NCI-H1436 treated with DMSO at 0.1 percent for 48 hours (cell line): ENCODE data around the gene SAMD10.
"Not testable (repeated sequence)": the region's sequence is repeated elsewhere in the genome, so short reads cannot be mapped to it uniquely, and the experiment has no call there.

Experiments used
- DNase-seq: peaks from one replicate; lab custom pipeline; 2025; lab: John Stamatoyannopoulos, UW

SAMD10 gene

DNA sequence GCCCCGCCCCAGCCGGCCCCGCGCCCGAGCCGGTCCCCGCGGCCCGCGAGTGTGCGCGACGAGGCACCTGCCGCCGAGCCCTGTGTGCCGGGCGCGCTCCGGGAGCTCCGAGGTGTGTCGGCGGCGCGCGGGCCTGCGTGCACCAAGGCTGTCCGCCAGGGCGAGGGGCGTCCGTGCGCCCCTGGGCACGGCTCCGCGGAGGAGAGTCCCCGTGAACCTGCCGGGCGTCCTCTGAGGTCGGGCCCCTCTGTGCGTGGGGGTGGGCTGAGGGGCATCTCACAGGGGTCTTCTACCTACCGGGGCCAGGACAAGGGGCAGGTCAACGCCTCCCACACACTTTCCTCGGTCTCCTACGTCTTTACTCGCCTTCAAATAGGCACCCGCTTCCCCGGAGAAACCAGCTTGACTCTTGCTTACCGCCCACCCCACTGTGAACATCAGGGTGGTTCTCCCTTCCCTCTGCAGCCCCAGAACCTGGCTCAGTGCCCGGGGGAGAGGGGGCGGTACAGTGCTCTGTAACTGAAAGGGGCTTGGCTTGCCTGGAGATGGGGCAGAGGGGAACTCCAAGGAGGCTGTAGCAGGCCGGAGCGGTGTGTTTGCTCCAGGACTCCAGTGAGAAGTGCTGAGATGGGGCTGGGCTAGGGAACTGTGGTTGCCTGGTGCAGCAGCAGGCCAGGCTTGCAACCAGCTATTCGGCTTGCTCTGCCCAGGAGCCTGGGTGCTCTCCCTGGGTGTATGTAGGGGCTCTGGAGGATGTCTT lies at the start of gene SAMD10:
SAMD10 (minus strand) TSS at position 86 of the 760 bp plus-strand sequence. CDS start 175 bp downstream, outside the sequence.
- no peak for DNase-seq

DNA sequence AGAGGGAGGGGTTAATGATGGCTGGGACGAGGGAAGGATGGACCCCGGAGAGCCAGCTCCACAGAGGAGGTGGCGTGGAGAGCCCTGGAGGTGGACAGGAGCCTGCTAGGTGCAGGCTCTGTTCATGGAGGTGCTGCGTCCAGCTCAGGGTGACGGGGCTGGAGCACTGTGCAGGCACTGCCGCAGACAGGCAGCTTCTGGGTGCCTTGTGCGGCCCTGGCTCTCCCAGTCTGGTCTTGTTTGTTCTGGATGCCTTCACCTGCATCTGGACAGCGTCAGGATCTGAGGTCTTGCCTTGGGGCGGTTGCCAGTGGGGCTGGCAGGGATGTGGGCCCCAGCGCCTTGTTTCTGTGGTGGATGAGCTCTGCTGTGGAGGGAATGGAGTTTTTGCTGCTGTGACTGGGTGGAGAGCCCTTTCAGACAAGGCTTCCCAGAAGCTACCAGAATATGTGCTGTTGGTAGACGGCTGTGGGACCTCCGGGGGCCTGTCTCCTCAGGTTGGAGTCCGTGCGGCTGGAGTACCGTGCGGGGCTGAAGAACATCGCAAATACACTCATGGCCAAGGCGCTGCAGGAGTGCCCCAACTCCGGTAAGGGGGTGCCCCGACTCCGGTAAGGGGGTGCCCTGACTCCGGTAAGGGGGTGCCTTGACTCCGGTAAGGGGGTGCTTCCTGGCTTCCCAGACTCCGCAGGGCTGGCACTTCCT lies 48.7 kb upstream of the SAMD10 start:
- DNase-seq, result no peak

DNA sequence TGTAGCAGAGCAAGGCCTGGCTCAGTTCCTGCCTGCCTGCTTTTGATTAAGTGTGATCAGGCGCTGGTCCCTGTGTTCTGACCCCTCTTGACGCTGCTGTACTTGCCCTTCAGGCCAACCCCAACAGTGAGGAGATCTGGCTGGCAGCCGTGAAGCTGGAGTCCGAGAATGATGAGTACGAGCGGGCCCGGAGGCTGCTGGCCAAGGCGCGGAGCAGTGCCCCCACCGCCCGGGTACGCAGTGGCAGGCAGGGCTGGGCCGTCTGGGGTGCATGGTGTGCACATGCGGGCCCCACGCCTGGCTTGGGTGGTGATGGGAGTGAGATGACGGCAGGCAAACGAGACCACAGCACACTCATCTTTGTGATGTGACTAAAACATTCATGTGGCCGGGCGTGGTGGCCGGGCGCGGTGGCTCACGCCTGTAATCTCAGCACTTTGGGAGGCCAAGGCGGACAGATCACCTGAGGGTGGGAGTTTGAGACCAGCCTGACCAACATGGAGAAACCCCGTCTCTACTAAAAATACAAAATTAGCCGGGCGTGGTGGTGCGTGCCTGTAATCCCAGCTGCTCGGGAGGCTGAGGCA lies 46.5 kb upstream of the SAMD10 start:
- no peak for DNase-seq

DNA sequence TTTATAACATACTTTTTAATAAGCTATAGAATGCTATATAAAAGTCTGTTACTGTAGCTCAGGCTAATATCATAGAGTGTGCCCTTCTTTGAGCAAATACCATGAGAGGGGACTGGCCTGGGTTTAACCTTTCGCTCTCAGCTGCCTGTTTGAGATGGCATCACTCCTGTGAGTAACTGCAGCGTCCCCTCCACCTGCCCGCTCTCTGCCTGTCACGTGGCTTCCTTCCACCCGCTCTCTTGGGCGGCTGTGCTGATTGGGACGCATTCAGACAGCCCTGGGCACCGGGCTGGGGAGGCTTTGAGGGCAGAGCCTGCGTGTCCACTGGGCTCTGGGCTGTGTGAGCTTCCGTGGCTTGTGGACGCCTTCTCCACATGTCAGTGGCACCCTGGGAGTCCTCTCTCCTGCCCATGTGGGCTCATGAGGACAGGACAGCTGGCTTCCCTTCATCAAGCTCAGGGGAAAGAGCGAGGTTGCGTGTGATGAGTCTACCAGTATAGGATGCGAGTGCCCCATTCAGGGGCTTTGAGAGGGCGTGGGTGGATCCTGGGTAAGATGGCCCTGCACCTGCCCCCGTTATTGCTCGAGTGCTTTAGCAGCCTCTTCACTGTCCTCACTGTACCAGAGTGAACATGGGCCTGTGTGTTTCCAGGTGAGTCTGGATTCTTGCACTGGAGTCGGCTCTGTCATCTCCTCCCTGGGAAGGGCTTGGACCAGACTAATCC lies 45.8 kb upstream of the SAMD10 start:
- DNase-seq, result no peak

DNA sequence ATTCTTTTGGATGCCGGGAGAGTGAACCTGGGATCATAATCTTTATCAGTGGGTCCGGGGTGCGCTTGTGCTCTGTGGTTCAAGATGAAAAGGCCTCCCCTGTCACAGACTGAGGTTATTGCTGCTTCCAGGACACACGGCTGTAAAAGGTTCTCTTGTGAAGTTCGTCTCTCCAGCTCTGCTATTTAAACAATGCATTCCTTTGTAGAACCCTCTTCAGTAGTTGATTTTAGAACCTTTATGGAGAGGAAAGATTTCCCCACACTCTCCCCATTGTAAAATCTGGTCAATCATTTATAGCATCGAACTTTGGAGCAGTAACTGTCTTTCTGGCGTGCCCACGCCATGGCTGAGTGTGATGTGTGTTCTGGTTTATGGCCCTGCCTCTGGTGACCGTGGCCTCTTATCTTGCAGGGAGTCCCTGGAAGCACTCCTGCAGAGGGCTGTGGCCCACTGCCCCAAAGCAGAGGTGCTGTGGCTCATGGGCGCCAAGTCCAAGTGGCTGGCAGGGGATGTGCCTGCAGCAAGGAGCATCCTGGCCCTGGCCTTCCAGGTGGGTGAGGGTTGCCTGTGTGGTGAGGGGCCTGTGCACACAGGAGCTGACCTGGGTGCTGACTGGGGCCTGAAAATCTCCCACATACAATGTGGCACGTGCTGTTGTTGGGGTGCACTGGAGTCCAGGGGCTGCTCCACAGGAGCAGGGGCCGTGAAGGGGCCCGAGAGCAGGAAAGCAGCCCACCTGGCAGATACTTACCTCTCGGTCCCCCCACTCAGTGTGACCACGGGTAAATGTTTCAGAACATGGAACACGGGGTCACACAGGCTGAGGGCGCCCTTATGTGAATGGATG lies 44.9 kb upstream of the SAMD10 start:
- DNase-seq, result no peak

DNA sequence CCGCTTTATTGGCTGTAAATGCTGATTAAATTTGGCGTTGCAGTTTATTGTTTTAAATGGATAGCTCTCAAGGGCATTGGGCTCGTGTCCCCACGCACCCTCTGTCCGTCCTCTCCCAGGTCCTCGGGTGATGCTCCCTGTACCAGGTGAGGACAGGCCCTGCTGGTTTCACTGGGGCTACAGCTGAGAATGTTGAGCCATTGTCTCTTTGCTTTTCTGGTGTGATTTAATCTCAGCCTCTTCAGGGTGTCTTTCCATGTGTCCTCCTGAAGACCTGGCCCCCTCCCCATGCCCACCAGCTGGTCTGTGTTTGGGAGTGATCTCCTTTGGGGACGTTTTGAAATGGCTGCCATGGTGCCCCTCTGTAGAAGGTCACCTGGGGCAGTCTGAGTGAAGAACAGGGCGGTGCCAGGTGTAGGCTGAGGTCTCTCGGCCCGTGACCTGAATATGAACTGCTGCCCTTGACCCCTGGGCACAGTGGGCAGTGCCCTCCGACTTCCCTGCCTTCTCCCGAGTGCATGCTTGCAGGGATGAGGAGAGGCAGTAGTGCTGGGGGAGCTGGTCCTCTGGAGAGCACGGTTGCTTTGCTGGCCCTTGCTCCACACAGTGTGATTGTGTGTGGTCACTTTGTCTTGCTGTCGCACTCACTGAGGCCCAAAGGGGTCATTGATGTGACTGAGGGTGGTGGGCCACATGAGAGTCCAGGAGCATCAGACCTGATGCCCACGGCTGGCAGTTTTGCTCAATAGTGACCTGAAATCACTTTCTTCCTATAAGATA lies 44.1 kb upstream of the SAMD10 start:
- DNase-seq, result no peak

DNA sequence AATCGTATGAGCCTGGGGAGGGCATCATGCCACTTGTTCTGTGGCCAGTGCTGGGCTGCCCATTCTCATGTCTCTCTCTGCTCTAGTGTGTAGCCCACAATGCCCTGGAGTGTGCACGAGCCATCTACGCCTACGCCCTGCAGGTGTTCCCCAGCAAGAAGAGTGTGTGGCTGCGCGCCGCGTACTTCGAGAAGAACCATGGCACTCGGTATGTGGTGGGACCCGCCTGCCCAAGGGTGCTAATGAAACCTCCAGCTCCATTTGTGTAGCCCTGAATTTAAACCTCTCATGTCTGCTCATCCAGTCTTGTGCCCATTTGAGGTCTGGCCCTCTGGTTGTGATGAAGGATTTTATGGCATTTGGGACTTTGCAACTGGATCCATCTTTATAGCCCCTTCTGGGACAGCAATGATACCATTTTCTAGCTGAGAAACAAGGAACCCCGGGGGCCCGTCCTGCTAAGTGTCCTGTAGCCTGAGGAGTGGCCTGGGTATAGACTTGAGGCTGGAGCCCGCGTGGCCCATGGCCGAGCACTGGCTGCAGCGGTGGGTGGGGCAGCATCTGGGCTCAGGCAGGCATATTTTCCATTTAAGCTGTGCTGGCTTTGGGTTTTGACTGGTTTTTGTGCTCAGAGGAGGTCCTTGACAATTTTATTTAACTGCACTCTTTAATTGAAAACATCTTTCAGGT lies 43.4 kb upstream of the SAMD10 start:
- DNase-seq, result no peak

DNA sequence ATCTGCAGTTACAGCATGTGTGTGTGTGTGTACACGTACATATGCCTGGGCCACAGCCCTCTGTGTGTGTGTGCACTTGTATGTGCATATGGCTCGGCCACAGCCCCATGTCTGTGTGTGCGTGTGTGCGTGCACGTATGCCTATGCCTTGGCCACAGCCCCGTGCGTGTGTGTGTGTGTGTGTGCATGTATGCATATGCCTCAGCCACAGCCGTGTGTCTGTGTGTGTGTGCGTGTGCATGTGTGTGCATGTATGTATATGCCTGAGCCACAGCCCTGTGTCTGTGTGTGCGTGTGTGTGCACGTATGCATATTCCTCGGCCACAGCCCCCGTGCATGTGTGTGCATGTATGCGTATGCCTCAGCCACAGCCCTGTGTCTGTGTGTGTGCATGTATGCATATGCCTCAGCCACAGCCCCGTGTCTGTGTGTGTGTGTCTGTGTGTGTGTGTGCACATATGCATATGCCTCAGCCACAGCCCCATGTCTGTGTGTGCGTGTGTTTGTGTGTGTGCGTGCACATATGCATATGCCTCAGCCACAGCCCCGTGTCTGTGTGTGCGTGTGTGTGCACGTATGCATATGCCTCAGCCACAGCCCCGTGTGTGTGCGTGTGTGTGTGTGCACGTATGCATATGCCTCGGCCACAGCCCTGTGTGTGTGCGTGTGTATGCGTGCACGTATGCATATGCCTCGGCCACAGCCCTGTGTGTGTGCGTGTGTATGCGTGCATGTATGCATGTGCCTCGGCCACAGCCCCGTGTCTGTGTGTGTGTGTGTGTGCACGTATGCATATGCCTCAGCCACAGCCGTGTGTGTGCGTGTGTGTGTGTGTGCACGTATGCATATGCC lies 41.9 kb upstream of the SAMD10 start:
- no peak for DNase-seq

DNA sequence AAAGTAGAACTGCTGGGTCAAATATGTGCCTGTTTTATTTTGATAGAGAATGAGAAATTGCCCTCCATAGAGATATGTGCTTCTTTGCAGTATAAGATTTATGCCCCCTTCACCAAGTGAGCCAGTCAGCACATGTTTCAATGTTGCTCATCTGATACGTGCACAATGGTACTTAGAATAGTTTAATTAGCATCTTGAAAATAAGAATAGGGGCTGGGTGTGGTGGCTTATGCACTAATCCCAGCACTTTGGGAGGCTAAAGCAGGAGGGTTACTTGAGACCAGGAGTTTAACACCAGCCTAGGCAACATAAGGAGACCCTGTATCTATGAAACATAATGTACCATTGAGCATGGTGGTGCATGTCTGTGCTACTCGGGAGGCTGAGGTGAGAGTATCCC lies 36.2 kb upstream of the SAMD10 start:
- no peak for DNase-seq

DNA sequence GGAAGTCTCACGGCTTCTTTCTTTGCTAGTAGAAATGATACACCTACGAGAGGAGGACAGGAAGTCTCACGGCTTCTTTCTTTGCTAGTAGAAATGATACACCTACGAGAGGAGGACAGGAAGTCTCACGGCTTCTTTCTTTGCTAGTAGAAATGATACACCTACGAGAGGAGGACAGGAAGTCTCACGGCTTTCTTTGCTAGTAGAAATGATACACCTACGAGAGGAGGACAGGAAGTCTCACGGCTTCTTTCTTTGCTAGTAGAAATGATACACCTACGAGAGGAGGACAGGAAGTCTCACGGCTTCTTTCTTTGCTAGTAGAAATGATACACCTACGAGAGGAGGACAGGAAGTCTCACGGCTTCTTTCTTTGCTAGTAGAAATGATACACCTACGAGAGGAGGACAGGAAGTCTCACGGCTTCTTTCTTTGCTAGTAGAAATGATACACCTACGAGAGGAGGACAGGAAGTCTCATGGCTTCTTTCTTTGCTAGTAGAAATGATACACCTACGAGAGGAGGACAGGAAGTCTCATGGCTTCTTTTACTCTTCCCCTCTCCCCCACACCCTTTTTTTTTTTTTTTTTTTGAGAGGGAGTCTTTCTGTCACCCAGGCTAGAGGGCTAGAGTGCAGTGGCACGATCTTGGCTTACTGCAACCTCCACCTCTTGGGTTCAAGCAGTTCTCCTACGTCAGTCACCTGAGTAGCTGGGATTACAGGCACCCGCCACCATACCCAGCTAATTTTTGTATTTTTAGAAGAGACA lies 33.1 kb upstream of the SAMD10 start:
- not testable (repeated sequence) for DNase-seq

DNA sequence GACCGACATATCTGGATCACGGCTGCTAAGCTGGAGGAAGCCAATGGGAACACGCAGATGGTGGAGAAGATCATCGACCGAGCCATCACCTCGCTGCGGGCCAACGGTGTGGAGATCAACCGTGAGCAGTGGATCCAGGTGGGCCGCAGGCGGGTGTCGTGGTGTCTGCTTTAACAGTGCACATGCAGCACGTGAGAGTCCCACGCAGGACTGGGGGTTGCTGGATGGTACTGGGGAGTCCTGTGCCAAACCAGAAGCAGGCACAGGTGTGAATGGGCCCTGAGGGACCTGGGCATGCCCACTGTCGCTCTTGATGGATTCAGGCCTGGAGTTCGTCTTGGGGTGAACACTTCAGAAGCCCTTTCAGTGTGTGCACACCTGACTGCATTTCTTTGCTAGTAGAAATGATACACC lies 31.9 kb upstream of the SAMD10 start:
- no peak for DNase-seq

DNA sequence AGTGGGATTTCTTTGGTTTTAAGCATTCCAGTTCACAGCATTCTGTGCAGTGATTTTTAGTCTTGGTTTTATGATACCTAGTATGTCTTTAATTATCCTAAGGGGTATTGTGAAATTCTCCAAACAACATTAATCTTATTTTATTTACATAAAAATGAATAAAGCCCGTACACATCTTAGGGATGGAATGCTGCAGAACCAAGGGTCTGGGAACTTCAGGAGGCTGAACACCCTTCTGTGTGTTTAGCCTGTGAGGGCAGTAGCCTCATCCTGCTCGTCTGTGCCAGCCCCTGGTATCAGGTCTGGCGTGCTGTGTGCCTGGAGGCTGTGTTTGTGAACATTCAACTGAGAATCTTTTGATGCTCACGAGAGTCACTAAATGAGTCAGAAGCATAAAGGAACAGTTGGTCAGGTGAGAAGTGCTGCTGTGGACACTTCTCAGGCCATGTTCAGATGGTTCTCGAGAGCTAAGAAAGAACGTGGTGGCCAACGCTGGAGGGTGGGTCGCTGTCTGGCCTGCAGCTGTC lies 31.3 kb upstream of the SAMD10 start:
- DNase-seq, result no peak

DNA sequence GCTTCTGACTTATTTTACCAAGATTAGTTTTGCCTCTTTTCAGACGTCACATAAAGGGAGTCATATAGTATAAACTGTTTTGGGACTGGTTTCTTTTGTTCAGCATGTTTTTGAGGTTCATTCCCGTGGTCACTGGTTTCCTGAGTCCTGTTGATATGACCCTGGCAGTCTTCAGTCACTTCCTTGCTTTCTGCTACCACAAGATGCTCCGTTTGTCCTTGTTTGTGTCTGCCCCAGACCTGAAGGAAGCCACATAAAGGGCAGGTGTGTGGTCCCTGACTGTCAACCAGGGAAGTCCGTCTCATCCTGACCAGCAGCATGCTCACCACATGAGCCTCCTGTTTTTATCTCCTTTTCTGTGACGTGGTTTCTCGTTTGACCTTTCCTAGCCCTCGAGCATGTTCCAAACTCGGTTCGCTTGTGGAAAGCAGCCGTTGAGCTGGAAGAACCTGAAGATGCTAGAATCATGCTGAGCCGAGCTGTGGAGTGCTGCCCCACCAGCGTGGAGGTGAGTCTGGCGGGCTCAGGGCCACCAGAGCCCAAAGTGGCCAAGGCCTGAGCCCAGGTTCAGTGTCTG lies 30.5 kb upstream of the SAMD10 start:
- no peak for DNase-seq

DNA sequence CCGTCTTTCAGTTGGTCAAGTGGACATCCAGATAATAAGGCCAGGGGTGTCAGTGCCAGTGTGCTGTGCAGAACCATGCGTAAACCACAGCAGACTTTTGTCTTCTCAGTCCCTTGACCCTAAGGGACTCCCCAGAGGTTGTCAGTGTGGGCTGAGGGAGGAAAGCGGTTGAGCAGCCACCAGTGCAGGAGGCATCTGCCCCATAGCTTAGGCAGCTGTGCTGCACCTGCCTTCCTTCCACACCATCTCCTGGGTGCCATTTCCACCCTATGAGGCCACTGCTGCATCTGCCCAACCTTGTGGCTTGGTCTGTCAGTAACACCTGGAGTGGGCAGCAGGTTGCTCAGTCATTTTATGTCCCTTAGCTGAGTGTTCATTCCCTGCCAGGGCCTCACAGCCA lies 27.5 kb upstream of the SAMD10 start:
- DNase-seq, result no peak

DNA sequence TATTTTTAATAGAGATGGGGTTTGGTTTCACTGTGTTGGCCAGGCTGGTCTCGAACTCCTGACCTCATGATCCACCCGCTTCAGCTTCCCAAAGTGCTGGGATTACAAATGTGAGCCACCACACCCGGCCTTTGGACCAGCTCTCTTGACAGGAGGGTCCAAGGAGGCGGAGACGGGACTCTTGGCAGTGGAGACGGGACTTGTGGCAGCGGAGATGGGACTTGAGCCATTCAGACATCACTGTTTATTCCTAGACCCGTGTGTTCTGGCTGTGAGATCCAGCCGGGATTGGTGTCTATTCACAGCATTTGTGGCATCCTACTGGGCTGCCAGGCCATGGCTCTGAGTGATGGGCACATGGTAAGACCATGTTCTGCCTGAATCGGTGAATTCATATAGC lies 27.0 kb upstream of the SAMD10 start:
- no peak for DNase-seq

DNA sequence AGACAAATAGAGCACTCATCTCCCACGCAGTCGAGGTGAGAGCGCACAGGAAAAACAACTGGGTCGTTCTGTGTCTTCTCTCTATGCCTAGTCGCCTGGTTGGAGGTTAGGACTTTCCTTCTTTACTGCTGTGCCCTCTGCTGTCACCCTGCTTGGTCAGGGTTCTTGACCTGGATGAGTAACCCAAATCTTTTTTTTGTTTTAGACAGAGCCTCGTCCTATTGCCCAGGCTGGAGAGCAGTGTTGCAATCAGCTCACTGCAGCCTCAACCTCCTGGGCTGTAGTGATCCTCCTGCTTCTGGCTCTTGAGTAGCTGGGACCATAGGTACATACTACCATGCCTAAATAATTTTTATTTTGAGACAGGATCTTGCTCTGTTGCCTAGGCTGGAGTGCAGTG lies 26.0 kb upstream of the SAMD10 start:
- no peak for DNase-seq

DNA sequence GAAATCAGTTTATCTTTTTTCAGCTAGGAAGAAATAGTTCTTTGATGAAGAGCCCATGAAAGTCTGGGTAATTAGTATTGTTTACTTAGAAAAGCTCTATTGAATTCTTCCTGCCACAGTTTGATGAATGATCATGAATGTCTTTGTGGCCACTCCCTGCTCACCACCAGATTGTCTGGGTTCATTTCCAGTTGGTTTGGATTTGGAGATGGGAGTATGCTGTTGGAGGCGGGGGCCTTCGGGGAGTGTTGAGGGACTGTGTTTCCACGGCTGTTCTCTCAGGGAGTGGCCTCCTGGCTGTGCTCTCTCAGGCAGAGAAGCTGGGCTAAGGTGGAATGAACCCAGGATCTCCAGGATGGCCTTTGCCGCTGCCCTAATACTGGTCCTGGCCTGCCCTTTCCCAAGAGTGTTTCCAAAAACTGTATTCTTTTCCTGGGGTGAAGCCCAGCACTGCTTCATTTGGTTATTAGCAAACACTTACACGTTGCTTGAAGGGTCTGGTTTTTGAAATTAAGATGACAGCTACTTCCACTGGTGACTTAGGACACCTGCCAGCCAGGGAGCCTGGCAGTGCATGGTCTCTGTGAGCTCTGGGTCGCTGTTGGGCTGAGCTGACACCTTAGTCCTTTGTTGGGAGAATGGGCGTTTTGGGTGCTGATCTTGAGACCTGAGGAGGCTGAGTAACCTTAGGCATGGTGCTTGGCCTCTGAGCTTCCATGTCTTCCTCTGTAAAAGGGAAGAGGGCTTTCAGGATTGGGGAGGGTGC lies 24.7 kb upstream of the SAMD10 start:
- DNase-seq, result no peak
